Endothelial cell of umbilical vein (primary cell): Measurements from ENCODE around the gene THSD7B. TPM values are rescaled to one million over a fixed set of nuclear protein-coding genes. Genes with fewer than 3 reads are reported as not detected.

Source experiments
- BruUV-seq: library from RNA; stranded (reverse); fragments of 400-500 nt; replicated peaks from 2 replicates; lab custom pipeline; 2021; lab: Mats Ljungman, UMichigan
- CTCF ChIA-PET: fragments of 300-600, 350-600 bp; sonication (Branson Sonifier 250); formaldehyde crosslinking; loops from one replicate; lab custom pipeline; 2021; ENCODE audit warnings: antibody characterized with exemption, inconsistent platforms; lab: Charles Lee
- POLR2A ChIA-PET: fragments of 300-600, 350-600 bp; sonication (Branson Sonifier 250); formaldehyde crosslinking; loops from one replicate; lab custom pipeline; 2021; ENCODE audit warnings: antibody characterized with exemption, inconsistent platforms; lab: Charles Lee
- DNase-seq: peaks from one replicate; pipeline ENCODE4 v3.0.0-alpha.2; 2011; ENCODE audit warnings: low read depth, low spot score
- FAIRE-seq: peaks from 2 replicates; lab custom pipeline; 2011; peaks lifted over from hg19 to GRCh38; lab: Jason Lieb, UNC
- H2AFZ ChIP-seq: 2 replicates; pipeline ENCODE4 v1.6.0; 2012; ENCODE audit warnings: low read depth, low read length, control low read depth, inconsistent platforms
- H3K27ac ChIP-seq: 2 replicates; pipeline ENCODE4 v1.5.1; 2011; ENCODE audit warnings: low read depth, mild to moderate bottlenecking, control low read depth, low read length, moderate library complexity; ENCODE audit not compliant: insufficient read depth
- H3K27me3 ChIP-seq, 2 experiments: 2 replicates each; pipeline versions ENCODE4 v1.6.0 to v1.6.1; 2011; ENCODE audit warnings: low read length in 2 of 2, mixed read lengths in 1 of 2; ENCODE audit not compliant: control insufficient read depth in 2 of 2, insufficient read depth in 2 of 2
- H3K36me3 ChIP-seq, 2 experiments: 2 replicates in 1 of 2; 3 replicates in 1 of 2; pipeline ENCODE4 v1.5.1; 2011; ENCODE audit warnings: low read length in 2 of 2, mild to moderate bottlenecking in 1 of 2, moderate library complexity in 1 of 2; ENCODE audit not compliant: control insufficient read depth in 2 of 2, insufficient read depth in 2 of 2; ENCODE audit errors: extremely low read depth in 1 of 2
- H3K4me1 ChIP-seq: 3 replicates; pipeline ENCODE4 v1.5.1; 2011; ENCODE audit warnings: mild to moderate bottlenecking, low read length; ENCODE audit not compliant: control insufficient read depth, insufficient read depth; ENCODE audit errors: extremely low read depth
- H3K4me2 ChIP-seq: 2 replicates; pipeline ENCODE4 v1.6.1; 2011; ENCODE audit warnings: low read length, control low read depth, mixed read lengths; ENCODE audit not compliant: insufficient read depth
- H3K4me3 ChIP-seq, 3 experiments: fragments of 200-600 bp in 1 of 3; sonication (generic), shearing (Covaris generic) in 1 of 3; replicated peaks in 1 of 3; 2 replicates each; pipeline ENCODE4 v1.5.1; 2011 to 2016; ENCODE audit warnings: control low read depth in 3 of 3, low read length in 3 of 3, mild to moderate bottlenecking in 2 of 3, inconsistent platforms in 1 of 3, low read depth in 1 of 3, moderate library complexity in 1 of 3; ENCODE audit not compliant: insufficient read depth in 1 of 3
- H3K79me2 ChIP-seq: 2 replicates; pipeline ENCODE4 v1.6.0; 2012; ENCODE audit warnings: low read length, inconsistent platforms; ENCODE audit not compliant: control insufficient read depth, insufficient read depth
- H3K9ac ChIP-seq: replicated peaks from 2 replicates; pipeline ENCODE3; 2011; ENCODE audit warnings: low read length, control low read depth; ENCODE audit not compliant: insufficient read depth; ENCODE audit errors: extremely low read depth
- H3K9me1 ChIP-seq: replicated peaks from 3 replicates; pipeline ENCODE4 v1.6.0; 2011; ENCODE audit warnings: mild to moderate bottlenecking, low read length; ENCODE audit not compliant: control insufficient read depth, insufficient read depth; ENCODE audit errors: extremely low read depth
- H3K9me3 ChIP-seq: replicated peaks from 2 replicates; pipeline ENCODE4 v1.5.1; 2012; ENCODE audit warnings: low read length, inconsistent platforms; ENCODE audit not compliant: control insufficient read depth, insufficient read depth
- H4K20me1 ChIP-seq: replicated peaks from 2 replicates; pipeline ENCODE3; 2011; ENCODE audit warnings: mild to moderate bottlenecking, low read length; ENCODE audit not compliant: control insufficient read depth, insufficient read depth; ENCODE audit errors: extremely low read depth
- CTCF ChIP-seq, 2 donors: IDR thresholded peaks; 1 replicate in 1 of 2; 2 replicates in 1 of 2; pipeline ENCODE4 v1.5.1; 2011; ENCODE audit warnings: low read length in 2 of 2, mild to moderate bottlenecking in 2 of 2, moderate library complexity in 2 of 2, control low read depth in 1 of 2, inconsistent platforms in 1 of 2, low read depth in 1 of 2; ENCODE audit not compliant: insufficient read depth in 1 of 2; ENCODE audit errors: extremely low read depth in 1 of 2
- EZH2 ChIP-seq: IDR thresholded peaks from 2 replicates; pipeline ENCODE4 v1.6.1; 2012; ENCODE audit warnings: borderline replicate concordance, low read depth, mild to moderate bottlenecking, moderate library complexity, low read length, inconsistent platforms; ENCODE audit not compliant: severe bottlenecking
- FOS ChIP-seq: IDR thresholded peaks from 2 replicates; pipeline ENCODE4 v1.6.1; 2011; ENCODE audit warnings: mild to moderate bottlenecking, low read length, moderate library complexity, borderline replicate concordance; ENCODE audit not compliant: insufficient read depth
- GATA2 ChIP-seq: IDR thresholded peaks from 2 replicates; pipeline ENCODE4 v1.7.0; 2011; ENCODE audit warnings: low read depth, mild to moderate bottlenecking, moderate library complexity, mixed read lengths, low read length; ENCODE audit not compliant: insufficient read length, insufficient read depth
- JUN ChIP-seq: IDR thresholded peaks from 2 replicates; pipeline ENCODE4 v1.6.1; 2011; ENCODE audit warnings: borderline replicate concordance, low read depth; ENCODE audit not compliant: insufficient read length, insufficient read depth
- MAX ChIP-seq: IDR thresholded peaks from 2 replicates; pipeline ENCODE4 v1.6.1; 2011; ENCODE audit not compliant: insufficient read depth, insufficient read length
- MYC ChIP-seq: IDR thresholded peaks from one replicate; pipeline ENCODE4 v1.6.1; 2011; ENCODE audit warnings: mild to moderate bottlenecking, low read depth, low read length
- POLR2A ChIP-seq: IDR thresholded peaks from 2 replicates; pipeline ENCODE4 v1.6.1; 2012; ENCODE audit warnings: low read depth, mild to moderate bottlenecking, control low read depth, low read length
- POLR2AphosphoS5 ChIP-seq: IDR thresholded peaks from 2 replicates; pipeline ENCODE4 v1.6.1; 2012; ENCODE audit warnings: low read depth, mild to moderate bottlenecking, control low read depth, low read length, moderate library complexity; ENCODE audit not compliant: insufficient read depth
- dilution Hi-C: fragments of 300-500 bp; cut with MboI; formaldehyde crosslinking; loops from one replicate; pipeline ENCODE4 v1.15.0; 2019; ENCODE audit warnings: low sequenced_read_pairs; ENCODE audit not compliant: extremely low pct_ligation_motif_present
- intact Hi-C: fragments of 100-400 bp; cut with micrococcal nuclease; formaldehyde crosslinking; loops from one replicate; pipeline ENCODE4 v1.10.0; 2022
- polyA plus RNA-seq, 4 experiments: library from polyadenylated mRNA; depleted of rRNA in 3 of 4; stranded (reverse) in 3 of 4; unstranded in 1 of 4; fragments of >200 nt; gene quantifications; 2 replicates each; pipeline versions ENCODE4 v1.2.1 to v1.2.3, GENCODE V29; 2011 to 2012; ENCODE audit warnings: missing spikeins in 1 of 4
- total RNA-seq: library from RNA; stranded (reverse); gene quantifications from 2 replicates; pipeline ENCODE4 v1.2.3, GENCODE V29; 2021

The THSD7B gene
- total and polyA plus RNA-seq, 2 donors (not counting 3 experiments of a cell fraction or from before 2014, with no cell fraction given) = 0.04 TPM; not detected in 1

GRCh38 chr2:137381731-137382130 lies 616.4 kb downstream of the THSD7B start:
- FAIRE-seq (no peak), DNase-seq (no peak)
- Histone ChIP-seq H3K4me2 (no peak overlapping the region), H3K4me3 (no peak overlapping the region), H3K4me1 (no peaks in the 10 kb centered on the region), H3K79me2 (no peaks in the 10 kb centered on the region), H3K27me3 (no peaks in the 10 kb centered on the region), H3K9ac (no peak overlapping the region), H3K9me3 (peaks cover 3% of the 10 kb centered on the region), H2AFZ (no peak overlapping the region), H3K9me1 (no peaks in the 10 kb centered on the region), H3K36me3 (no peaks in the 10 kb centered on the region), H3K27ac (no peak overlapping the region), H4K20me1 (no peaks in the 10 kb centered on the region)
- POLR2A ChIA-PET = no interaction called here
- intact Hi-C loops = no loop called here
- no TSS peak for BruUV-seq
- dilution Hi-C loops = no loop called here
- CTCF ChIA-PET = no interaction called here
- TF ChIP-seq GATA2 (no peak), FOS (no peak), POLR2AphosphoS5 (no peak), EZH2 (no peak)

GRCh38 chr2:137383391-137383790 lies 618.0 kb downstream of the THSD7B start:
- TF ChIP-seq JUN (no peak), POLR2AphosphoS5 (no peak), EZH2 (no peak), MYC (no peak), POLR2A (no peak), FOS (no peak), GATA2 (no peak), CTCF (IDR thresholded peaks at IDR 0.05; ENCODE audit: extremely low read depth in 1 of 2, insufficient read depth in 1 of 2, low read depth in 1 of 2, low read length in 2 of 2) (no peak), MAX (no peak)
- Histone ChIP-seq H3K4me2 (no peak overlapping the region), H3K36me3 (no peaks in the 10 kb centered on the region), H3K9me3 (peaks cover 5% of the 10 kb centered on the region), H3K4me1 (no peaks in the 10 kb centered on the region), H3K9me1 (no peaks in the 10 kb centered on the region), H3K4me3 (no peak overlapping the region), H3K27ac (no peak overlapping the region), H2AFZ (no peak overlapping the region), H4K20me1 (no peaks in the 10 kb centered on the region), H3K9ac (no peak overlapping the region), H3K79me2 (no peaks in the 10 kb centered on the region), H3K27me3 (no peaks in the 10 kb centered on the region)
- CTCF ChIA-PET = no interaction called here
- BruUV-seq = no TSS peak
- no peak for DNase-seq
- FAIRE-seq = no peak
- intact Hi-C loops (no loop called here), dilution Hi-C loops (no loop called here)
- POLR2A ChIA-PET = no interaction called here
